MG63 (cell line): ENCODE measurements around the gene CPA3. TPM values are rescaled to one million over a fixed set of nuclear protein-coding genes. Genes with fewer than 3 reads are reported as not detected.
A peak's percentile ranks its signal among the peaks of the same experiment; 100 is the strongest.

Source experiments
- DNase-seq: peaks from one replicate; pipeline ENCODE4 v3.0.0-alpha.2; 2020
- H3K27me3 ChIP-seq: fragments of 250-450 bp; sonication (Bioruptor Pico); 2 replicates; pipeline ENCODE4 v1.5.1; 2020; ENCODE audit warnings: mild to moderate bottlenecking, moderate library complexity
- H3K36me3 ChIP-seq: fragments of 250-450 bp; sonication (Bioruptor Pico); 2 replicates; pipeline ENCODE4 v1.5.1; 2020; ENCODE audit warnings: mild to moderate bottlenecking, moderate library complexity
- H3K4me3 ChIP-seq: fragments of 250-450 bp; sonication (Bioruptor Pico); 2 replicates; pipeline ENCODE4 v1.5.1; 2020; ENCODE audit warnings: mild to moderate bottlenecking, moderate library complexity
- H3K9me3 ChIP-seq: fragments of 250-450 bp; sonication (Bioruptor Pico); 2 replicates; pipeline ENCODE4 v1.5.1; 2020; ENCODE audit warnings: mild to moderate bottlenecking, moderate library complexity
- total RNA-seq: library from RNA; depleted of rRNA; stranded (reverse); fragments of >200 nt; shearing (Covaris generic); gene quantifications from 2 replicates; pipeline ENCODE4 v1.2.3, GENCODE V29; 2014; ENCODE audit warnings: low replicate concordance

The CPA3 gene
- total RNA-seq, 1 experiment from 2014 or later: 1.3 TPM

DNA sequence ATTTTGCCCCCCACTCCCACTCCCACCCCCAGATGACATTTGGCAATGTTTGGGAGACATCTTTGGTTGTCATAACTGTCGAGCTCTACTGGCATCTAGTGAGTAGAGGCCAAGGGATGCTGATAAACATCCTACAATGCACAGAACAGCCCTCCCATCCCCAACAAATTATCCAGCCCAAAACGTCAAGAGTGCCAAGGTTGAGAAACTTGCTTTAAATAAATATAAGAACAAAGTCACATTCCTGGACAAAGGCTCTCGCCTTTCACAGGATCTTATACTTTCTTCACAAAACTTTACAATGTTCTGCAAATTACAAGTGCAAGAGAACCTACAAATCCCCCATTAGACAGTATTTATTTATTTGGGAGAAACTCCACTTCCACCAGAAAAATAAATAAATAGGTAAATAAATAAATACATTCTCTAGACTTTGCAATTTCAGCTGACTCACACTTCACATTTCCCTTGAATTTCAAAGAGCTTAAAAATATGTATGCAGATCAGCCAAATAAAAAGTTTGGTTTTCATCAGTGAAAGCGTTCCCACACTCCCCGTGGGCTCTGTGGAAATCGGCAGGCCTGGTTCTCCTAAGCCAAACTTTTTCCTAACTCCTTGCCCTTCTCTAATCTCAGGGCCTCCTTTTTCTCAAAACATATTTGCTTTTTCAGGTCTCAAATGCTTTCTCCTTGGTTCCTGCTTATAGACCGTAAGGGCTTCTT is 12.7 kb upstream of the CPA3 start:
- H3K4me3 ChIP-seq: no peak overlapping the region
- DNase-seq: no peak
- no peaks in the 10 kb centered on the region for H3K9me3 ChIP-seq
- H3K36me3 ChIP-seq: no peaks in the 10 kb centered on the region
- H3K27me3 ChIP-seq: no peaks in the 10 kb centered on the region

DNA sequence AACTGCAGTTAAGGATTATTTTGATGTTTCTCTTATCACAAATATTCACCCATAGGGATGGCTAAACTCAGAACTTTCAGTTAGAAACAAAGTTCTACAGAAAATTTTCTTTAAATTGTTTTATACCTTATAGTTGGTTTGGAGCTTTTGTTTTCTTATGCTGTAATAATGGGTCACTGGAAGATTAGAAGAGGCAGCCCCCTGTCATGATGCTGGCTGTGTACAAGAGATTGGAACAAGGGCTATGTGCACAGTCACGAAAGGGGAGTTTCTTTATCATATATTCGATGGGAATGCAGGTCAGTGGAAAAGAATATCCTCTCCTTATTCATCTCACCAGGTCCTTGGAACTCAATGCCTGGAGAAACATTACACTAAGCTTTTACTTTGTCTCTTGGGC is 12.0 kb upstream of the CPA3 start:
- no peaks in the 10 kb centered on the region for H3K9me3 ChIP-seq
- H3K36me3 ChIP-seq: no peaks in the 10 kb centered on the region
- no peak for DNase-seq
- H3K4me3 ChIP-seq: no peak overlapping the region
- H3K27me3 ChIP-seq: no peaks in the 10 kb centered on the region

GRCh38 chr3:148854061-148854460 is 11.0 kb upstream of the CPA3 start:
- H3K4me3 ChIP-seq: no peak overlapping the region
- no peak for DNase-seq
- H3K36me3 ChIP-seq: no peaks in the 10 kb centered on the region
- H3K27me3 ChIP-seq: no peaks in the 10 kb centered on the region
- H3K9me3 ChIP-seq: no peaks in the 10 kb centered on the region

DNA sequence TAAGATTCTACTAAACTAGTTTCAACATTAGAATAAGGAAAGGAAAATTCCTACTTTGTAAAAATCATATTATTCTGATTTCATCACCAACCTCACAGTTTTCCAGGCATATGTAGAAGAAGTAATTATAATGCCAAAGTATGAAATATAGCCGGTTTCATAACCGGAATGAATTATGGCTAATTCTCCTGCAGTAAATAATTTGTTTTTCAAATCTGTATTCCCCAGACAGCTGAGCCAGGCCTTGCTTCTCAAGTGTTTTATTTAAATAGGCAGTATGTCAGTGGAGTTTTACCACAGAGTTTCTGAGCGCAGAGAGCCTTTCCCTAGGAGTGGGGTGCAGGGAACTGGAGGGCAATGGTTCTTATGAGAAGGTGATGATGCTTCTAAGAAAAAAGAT is 8.7 kb upstream of the CPA3 start:
- Histone ChIP-seq H3K36me3 (no peaks in the 10 kb centered on the region), H3K9me3 (no peaks in the 10 kb centered on the region), H3K27me3 (no peaks in the 10 kb centered on the region), H3K4me3 (no peak overlapping the region)
- DNase-seq: no peak

GRCh38 chr3:148857316-148857715 is 7.8 kb upstream of the CPA3 start:
- Histone ChIP-seq H3K9me3 (no peaks in the 10 kb centered on the region), H3K4me3 (no peak overlapping the region), H3K27me3 (no peaks in the 10 kb centered on the region), H3K36me3 (no peaks in the 10 kb centered on the region)
- DNase-seq: no peak

- no peak for DNase-seq
- Histone ChIP-seq H3K4me3 (no peak overlapping the region), H3K36me3 (no peaks in the 10 kb centered on the region), H3K27me3 (no peaks in the 10 kb centered on the region), H3K9me3 (no peaks in the 10 kb centered on the region)
Measured at GRCh38 chr3:148861277-148861869, 3.7 kb upstream of the CPA3 start.

- Histone ChIP-seq H3K9me3 (no peaks in the 10 kb centered on the region), H3K36me3 (no peaks in the 10 kb centered on the region), H3K27me3 (no peaks in the 10 kb centered on the region), H3K4me3 (no peak overlapping the region)
- no peak for DNase-seq
Measured at GRCh38 chr3:148863297-148863696, 1.8 kb upstream of the CPA3 start.

GRCh38 chr3:148863814-148864213 is 1.3 kb upstream of the CPA3 start:
- H3K36me3 ChIP-seq: no peaks in the 10 kb centered on the region
- H3K4me3 ChIP-seq: no peak overlapping the region
- no peaks in the 10 kb centered on the region for H3K9me3 ChIP-seq
- H3K27me3 ChIP-seq: no peaks in the 10 kb centered on the region
- no peak for DNase-seq

DNA sequence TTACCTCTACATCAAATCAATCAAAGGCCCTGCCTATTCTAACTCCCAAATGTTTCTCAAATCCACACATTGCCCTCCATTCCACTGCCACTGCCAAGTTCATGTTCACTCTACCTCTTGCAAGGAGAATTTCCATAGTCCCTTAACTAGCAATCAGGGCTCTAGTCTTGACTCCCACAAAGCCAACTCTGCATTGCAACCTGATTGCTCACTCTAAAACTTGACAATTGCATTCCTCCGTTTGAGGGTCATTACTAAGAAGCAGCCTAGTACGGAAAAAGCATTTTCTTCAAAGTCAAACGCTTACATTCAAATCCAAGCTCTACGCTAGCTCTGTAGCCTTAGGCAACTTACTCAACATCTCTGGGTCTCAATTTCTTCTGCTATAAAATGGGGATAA is 1.2 kb downstream of the CPA3 start:
- no peaks in the 10 kb centered on the region for H3K36me3 ChIP-seq
- no peak overlapping the region for H3K4me3 ChIP-seq
- no peaks in the 10 kb centered on the region for H3K27me3 ChIP-seq
- no peaks in the 10 kb centered on the region for H3K9me3 ChIP-seq
- DNase-seq: no peak

GRCh38 chr3:148873270-148873927 is 8.3 kb downstream of the CPA3 start:
- H3K9me3 ChIP-seq: no peaks in the 10 kb centered on the region
- DNase-seq: no peak
- no peak overlapping the region for H3K4me3 ChIP-seq
- no peaks in the 10 kb centered on the region for H3K36me3 ChIP-seq
- H3K27me3 ChIP-seq: no peaks in the 10 kb centered on the region

DNA sequence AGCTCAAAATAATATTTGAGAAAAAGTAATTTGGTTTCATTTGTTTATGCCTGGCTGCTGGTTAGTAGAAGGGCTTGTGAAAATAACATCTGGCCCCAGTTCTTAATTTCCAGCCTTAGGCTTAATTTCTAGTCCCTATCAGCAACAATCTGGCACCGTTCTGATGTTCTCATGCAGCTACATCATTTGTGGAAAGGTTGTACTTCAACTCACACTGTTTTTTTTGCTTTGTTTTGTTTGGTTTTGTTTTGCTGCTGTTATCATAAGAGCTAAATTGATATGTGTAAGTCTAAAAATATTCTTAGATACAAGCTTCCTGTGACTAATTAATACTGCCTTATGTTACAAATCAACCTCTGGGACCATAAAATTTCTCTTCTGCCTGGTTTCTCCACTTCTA is 8.9 kb downstream of the CPA3 start:
- Histone ChIP-seq H3K4me3 (no peak overlapping the region), H3K27me3 (no peaks in the 10 kb centered on the region), H3K9me3 (no peaks in the 10 kb centered on the region), H3K36me3 (no peaks in the 10 kb centered on the region)
- DNase-seq: no peak

- H3K4me3 ChIP-seq: no peak overlapping the region
- DNase-seq: no peak
- H3K36me3 ChIP-seq: no peaks in the 10 kb centered on the region
Measured at GRCh38 chr3:148878095-148878494, 13.0 kb downstream of the CPA3 start.

DNA sequence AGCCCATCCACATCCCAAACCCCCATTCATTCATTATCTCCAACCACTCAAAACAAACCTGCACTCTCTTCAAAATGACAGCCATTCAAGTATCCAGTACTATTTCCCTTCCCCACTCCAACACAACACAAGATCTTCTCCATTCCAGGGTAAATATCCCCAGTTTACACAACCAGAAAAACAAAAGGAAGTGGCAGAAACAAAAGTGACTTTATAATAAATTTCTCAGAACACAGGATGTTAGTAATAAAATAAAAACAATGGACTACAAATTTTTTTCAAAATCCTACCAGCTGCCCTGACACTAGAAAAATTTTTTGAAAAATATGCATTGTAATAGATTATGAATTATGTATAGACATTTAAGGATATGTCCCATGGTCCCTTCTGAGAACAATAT is 14.2 kb downstream of the CPA3 start:
- Histone ChIP-seq H3K4me3 (no peak overlapping the region), H3K9me3 (no peaks in the 10 kb centered on the region), H3K27me3 (no peaks in the 10 kb centered on the region), H3K36me3 (no peaks in the 10 kb centered on the region)
- no peak for DNase-seq

More at GRCh38 chr3:148878095-148878494, 13.0 kb downstream of the CPA3 start:
- Histone ChIP-seq H3K9me3 (no peaks in the 10 kb centered on the region), H3K27me3 (no peaks in the 10 kb centered on the region)

GRCh38 chr3:148880681-148881080 is 15.6 kb downstream of the CPA3 start:
- no peak overlapping the region for H3K4me3 ChIP-seq
- H3K36me3 ChIP-seq: no peaks in the 10 kb centered on the region
- H3K9me3 ChIP-seq: no peaks in the 10 kb centered on the region
- no peaks in the 10 kb centered on the region for H3K27me3 ChIP-seq
- no peak for DNase-seq

DNA sequence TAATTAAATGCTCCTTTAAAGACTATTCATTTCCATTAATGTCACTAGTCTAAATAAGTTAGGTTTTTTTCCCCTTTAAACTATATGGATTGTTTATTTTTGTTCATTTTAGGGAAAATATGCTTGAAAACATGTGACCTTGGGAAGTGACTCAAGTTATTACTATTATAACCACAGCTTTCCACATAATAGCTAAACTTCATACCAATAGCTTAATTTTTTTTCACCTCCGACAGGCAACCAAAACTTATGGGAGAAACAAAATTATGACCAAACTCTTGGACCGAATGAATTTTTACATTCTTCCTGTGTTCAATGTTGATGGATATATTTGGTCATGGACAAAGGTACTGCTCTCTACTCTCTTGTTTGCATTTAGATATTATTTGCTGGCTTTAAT is 16.2 kb downstream of the CPA3 start:
- Histone ChIP-seq H3K4me3 (no peak overlapping the region), H3K27me3 (no peaks in the 10 kb centered on the region), H3K9me3 (no peaks in the 10 kb centered on the region), H3K36me3 (no peaks in the 10 kb centered on the region)
- DNase-seq: no peak

- Histone ChIP-seq H3K27me3 (no peaks in the 10 kb centered on the region), H3K4me3 (no peak overlapping the region), H3K36me3 (no peaks in the 10 kb centered on the region), H3K9me3 (no peaks in the 10 kb centered on the region)
- DNase-seq: peak; percentile 62
Measured at GRCh38 chr3:148882288-148882687, 17.2 kb downstream of the CPA3 start.

- H3K9me3 ChIP-seq: no peaks in the 10 kb centered on the region
- no peak for DNase-seq
- H3K4me3 ChIP-seq: no peak overlapping the region
- H3K36me3 ChIP-seq: no peaks in the 10 kb centered on the region
- H3K27me3 ChIP-seq: no peaks in the 10 kb centered on the region
Measured at GRCh38 chr3:148883163-148883562, 18.1 kb downstream of the CPA3 start.

DNA sequence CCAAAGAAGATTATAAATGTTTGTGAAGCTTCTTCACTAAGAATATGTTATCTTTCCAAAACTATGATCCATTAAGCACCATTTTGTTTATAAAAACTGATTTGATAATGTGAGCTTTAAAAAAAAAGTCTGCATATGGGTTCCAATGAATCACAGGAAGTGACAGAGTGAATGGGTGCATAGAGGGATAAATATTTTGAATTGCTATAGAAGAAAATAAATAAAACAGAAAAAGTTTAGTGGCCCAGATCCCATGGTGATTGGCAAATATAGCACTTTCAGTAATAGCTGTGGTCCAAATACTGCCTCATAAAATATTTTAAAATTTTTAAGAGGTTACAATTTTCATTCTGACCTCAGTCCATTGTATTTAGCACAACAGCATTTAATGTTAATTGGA is 19.2 kb downstream of the CPA3 start:
- no peaks in the 10 kb centered on the region for H3K9me3 ChIP-seq
- no peak overlapping the region for H3K4me3 ChIP-seq
- no peaks in the 10 kb centered on the region for H3K27me3 ChIP-seq
- no peak for DNase-seq
- no peaks in the 10 kb centered on the region for H3K36me3 ChIP-seq
